Liver (tissue), 9 donors: ENCODE data around the gene DDX42. TPM values are rescaled to one million over a fixed set of nuclear protein-coding genes. Genes with fewer than 3 reads are reported as not detected.

Source experiments
- DNase-seq: peaks from one replicate; pipeline ENCODE4 v3.0.0-alpha.2; 2017; ENCODE audit warnings: low spot score
- H3K27ac ChIP-seq, 2 donors: one replicate each; pipeline ENCODE4 v1.7.0; 2013; ENCODE audit warnings: inconsistent platforms in 2 of 2, low read length in 2 of 2, control low read depth in 1 of 2, low read depth in 1 of 2, mild to moderate bottlenecking in 1 of 2
- H3K27me3 ChIP-seq, 4 donors: one replicate each; pipeline versions ENCODE4 v1.6.1 to v1.7.0; 2013; ENCODE audit warnings: low read length in 3 of 4, inconsistent platforms in 1 of 4, mild to moderate bottlenecking in 1 of 4, moderate library complexity in 1 of 4; ENCODE audit not compliant: control insufficient read depth in 4 of 4, insufficient read depth in 4 of 4
- H3K36me3 ChIP-seq, 4 donors: one replicate each; pipeline versions ENCODE4 v1.6.1 to v1.7.0; 2013; ENCODE audit warnings: low read length in 3 of 4, mild to moderate bottlenecking in 3 of 4, low read depth in 1 of 4, moderate library complexity in 1 of 4; ENCODE audit not compliant: control insufficient read depth in 4 of 4, insufficient read depth in 3 of 4
- H3K4me1 ChIP-seq, 4 donors: one replicate each; pipeline versions ENCODE4 v1.6.1 to v1.7.0; 2013; ENCODE audit warnings: low read length in 3 of 4, mild to moderate bottlenecking in 3 of 4, moderate library complexity in 1 of 4; ENCODE audit not compliant: control insufficient read depth in 4 of 4, insufficient read depth in 4 of 4
- H3K4me3 ChIP-seq, 3 donors: one replicate each; pipeline versions ENCODE4 v1.6.1 to v1.7.0; 2013; ENCODE audit warnings: low read length in 3 of 3, control low read depth in 1 of 3, low read depth in 1 of 3, mild to moderate bottlenecking in 1 of 3
- H3K9ac ChIP-seq, 2 donors: one replicate each; pipeline ENCODE4 v1.7.0; 2013; ENCODE audit warnings: low read length in 2 of 2, mild to moderate bottlenecking in 2 of 2, moderate library complexity in 2 of 2, control low read depth in 1 of 2, low read depth in 1 of 2
- H3K9me3 ChIP-seq, 4 donors: one replicate each; pipeline versions ENCODE4 v1.6.1 to v1.7.0; 2013; ENCODE audit warnings: low read length in 3 of 4; ENCODE audit not compliant: control insufficient read depth in 4 of 4
- ATF3 ChIP-seq: IDR thresholded peaks from 2 replicates; pipeline ENCODE4 v1.6.1; 2016; ENCODE audit warnings: antibody characterized with exemption
- EGR1 ChIP-seq, 2 donors: IDR thresholded peaks; 2 replicates each; pipeline ENCODE4 v1.6.1; 2016 to 2018; ENCODE audit warnings: antibody characterized with exemption in 2 of 2, low read depth in 2 of 2
- FOXA1 ChIP-seq: IDR thresholded peaks from 2 replicates; pipeline ENCODE4 v1.6.1; 2016; ENCODE audit warnings: antibody characterized with exemption
- FOXA2 ChIP-seq: IDR thresholded peaks from 2 replicates; pipeline ENCODE4 v1.6.1; 2016; ENCODE audit warnings: antibody characterized with exemption
- GABPA ChIP-seq, 2 donors: IDR thresholded peaks in 1 of 2; conservative IDR thresholded peaks in 1 of 2; 2 replicates each; pipeline ENCODE4 v1.6.1; 2016; ENCODE audit warnings: antibody characterized with exemption in 2 of 2, mild to moderate bottlenecking in 1 of 2, moderate library complexity in 1 of 2
- HNF4A ChIP-seq, 2 donors: conservative IDR thresholded peaks; 2 replicates each; pipeline ENCODE4 v1.6.1; 2016; ENCODE audit warnings: antibody characterized with exemption in 2 of 2, mild to moderate bottlenecking in 2 of 2
- HNF4G ChIP-seq: IDR thresholded peaks from 2 replicates; pipeline ENCODE4 v1.6.1; 2016; ENCODE audit warnings: antibody characterized with exemption
- MAX ChIP-seq: IDR thresholded peaks from 2 replicates; pipeline ENCODE4 v1.6.1; 2016; ENCODE audit warnings: antibody characterized with exemption
- NR2F2 ChIP-seq: IDR thresholded peaks from 2 replicates; pipeline ENCODE4 v1.6.1; 2016; ENCODE audit warnings: antibody characterized with exemption
- RAD21 ChIP-seq, 2 donors: IDR thresholded peaks; 2 replicates each; pipeline ENCODE4 v1.6.1; 2016; ENCODE audit warnings: antibody characterized with exemption in 2 of 2, mild to moderate bottlenecking in 2 of 2
- REST ChIP-seq: IDR thresholded peaks from 2 replicates; pipeline ENCODE4 v1.6.1; 2016; ENCODE audit warnings: antibody characterized with exemption, mild to moderate bottlenecking
- RXRA ChIP-seq, 2 donors: IDR thresholded peaks; 2 replicates each; pipeline ENCODE4 v1.6.1; 2017 to 2018; ENCODE audit warnings: antibody characterized with exemption in 2 of 2, mild to moderate bottlenecking in 1 of 2
- SP1 ChIP-seq: IDR thresholded peaks from 2 replicates; pipeline ENCODE4 v1.6.1; 2018; ENCODE audit warnings: antibody characterized with exemption, mild to moderate bottlenecking
- TAF1 ChIP-seq: conservative IDR thresholded peaks from 2 replicates; pipeline ENCODE4 v1.6.1; 2016; ENCODE audit warnings: antibody characterized with exemption, mild to moderate bottlenecking
- YY1 ChIP-seq: IDR thresholded peaks from 2 replicates; pipeline ENCODE4 v1.6.1; 2016; ENCODE audit warnings: antibody characterized with exemption, mild to moderate bottlenecking
- ZBTB33 ChIP-seq: IDR thresholded peaks from 2 replicates; pipeline ENCODE4 v1.6.1; 2016; ENCODE audit warnings: antibody characterized with exemption
- WGBS: extraction: QIAGEN DNeasy Blood & Tissue Kit; methylation state at CpG from one replicate; pipeline ENCODE4 v1.1.7; 2013; 5-methylcytosine and 5-hydroxymethylcytosine counted together
- polyA plus RNA-seq, 2 donors: library from polyadenylated mRNA; stranded (reverse) in 1 of 2; unstranded in 1 of 2; fragments of 200-250 nt in 1 of 2; fragments of >200 nt in 1 of 2; fragmentation: Nextera tagmentation in 1 of 2; extraction: Ambion mirVana in 1 of 2; gene quantifications; one replicate each; pipeline versions ENCODE4 v1.2.1 to v1.2.3, GENCODE V29; 2013 to 2015
- total RNA-seq, 2 donors: library from RNA; depleted of rRNA; stranded (reverse); fragments of >200 nt; gene quantifications; one replicate each; pipeline ENCODE4 v1.2.3, GENCODE V29; 2014
- donor health status: healthy.
- donor health status: healthy.
- donor health status: healthy.
- donor health status: healthy.
- donor health status: healthy.

DDX42 gene
- total and polyA plus RNA-seq, 4 donors: 15.0 to 64.2 (median 29.9) TPM

GRCh38 chr17:63774969-63775265 lies 947 bp downstream of the DDX42 start:
- 8% methylated on average over 4 of the region's 4 CpGs for WGBS
- Histone ChIP-seq H3K27ac (peak overlapping the region; percentile 95 to 97), H3K9ac (peak overlapping the region; percentile 79 to 95), H3K36me3 (peaks cover 0 to 5% (median 0%) of the 10 kb centered on the region in 4 donors), H3K9me3 (no peaks in the 10 kb centered on the region), H3K4me1 (peaks cover 6 to 29% (median 19%) of the 10 kb centered on the region in 4 donors), H3K27me3 (no peaks in the 10 kb centered on the region), H3K4me3 (peak overlapping the region; percentile 70 to 93 (median 81))
- no peak for DNase-seq
- TF ChIP-seq ZBTB33 (no peak), FOXA1 (no peak), RAD21 (IDR thresholded peaks at IDR 0.05) (no peak), EGR1 (IDR thresholded peaks at IDR 0.05; ENCODE audit: low read depth in 2 of 2) (no peak), HNF4G (no peak), REST (no peak), YY1 (no peak), NR2F2 (no peak), FOXA2 (no peak), HNF4A (conservative IDR thresholded peaks at IDR 0.05) (no peak), RXRA (IDR thresholded peaks at IDR 0.05) (no peak), MAX (no peak), ATF3 (no peak), TAF1 (no peak), SP1 (no peak)

GRCh38 chr17:63775420-63775819 lies 1.4 kb downstream of the DDX42 start:
- H3K27ac ChIP-seq: peak overlapping the region in 1 of 2 donors; percentile 95
- peaks cover 5 to 25% (median 19%) of the 10 kb centered on the region in 4 donors for H3K4me1 ChIP-seq

More at GRCh38 chr17:63775420-63775819, 1.4 kb downstream of the DDX42 start:
- Histone ChIP-seq H3K36me3 (peaks cover 0 to 5% (median 0%) of the 10 kb centered on the region in 4 donors), H3K4me3 (peak overlapping the region in 2 of 3 donors; percentile 70 to 93), H3K9me3 (no peaks in the 10 kb centered on the region), H3K27me3 (no peaks in the 10 kb centered on the region), H3K9ac (peak overlapping the region; percentile 79 to 95)
- no peak for DNase-seq
- WGBS: 41% methylated on average over 8 of the region's 8 CpGs
- no peak for TF ChIP-seq FOXA2
- no peak for TF ChIP-seq GABPA (IDR thresholded peaks at IDR 0.05 in 1 of 2, conservative IDR thresholded peaks at IDR 0.05 in 1 of 2)
- no peak for TF ChIP-seq REST
- no peak for TF ChIP-seq TAF1
- no peak for TF ChIP-seq FOXA1
- TF ChIP-seq HNF4A (conservative IDR thresholded peaks at IDR 0.05): no peak
- TF ChIP-seq YY1: no peak
- no peak for TF ChIP-seq ATF3
- TF ChIP-seq EGR1 (IDR thresholded peaks at IDR 0.05; ENCODE audit: low read depth in 2 of 2): no peak
- no peak for TF ChIP-seq RXRA (IDR thresholded peaks at IDR 0.05)
- TF ChIP-seq SP1: no peak
